Activated CD4-positive, alpha-beta T cell treated with anti-CD3 and anti-CD28 coated beads for 36 hours (primary cell): Measurements from ENCODE around the gene PLEKHG2. TPM values are rescaled to one million over a fixed set of nuclear protein-coding genes. Genes with fewer than 3 reads are reported as not detected.

ENCODE experiments used
- ATAC-seq: fragments of 200-7000 bp; cut with Tn5 transposase; one replicate; pipeline ENCODE4 v1.10.0; 2021; ENCODE audit warnings: mild to moderate bottlenecking, moderate library complexity
- CTCF ChIA-PET: fragments of 350-600 bp; sonication (Branson Sonifier 250); formaldehyde crosslinking; loops from one replicate; lab custom pipeline; 2021; ENCODE audit warnings: antibody characterized with exemption; lab: Charles Lee
- POLR2A ChIA-PET: fragments of 350-600 bp; sonication (Branson Sonifier 250); formaldehyde crosslinking; loops from one replicate; lab custom pipeline; 2021; ENCODE audit warnings: antibody characterized with exemption, inconsistent platforms; lab: Charles Lee
- DNase-seq: peaks from one replicate; pipeline ENCODE4 v3.0.0-alpha.2; 2020
- H3K27ac Mint-ChIP-seq: one replicate; pipeline ENCODE4 v1.8.0; 2021; ENCODE audit warnings: mixed read lengths
- H3K27me3 Mint-ChIP-seq: one replicate; pipeline ENCODE4 v1.8.0; 2021; ENCODE audit warnings: mixed read lengths
- H3K36me3 Mint-ChIP-seq: one replicate; pipeline ENCODE4 v1.8.0; 2021; ENCODE audit warnings: low read depth, mixed read lengths
- H3K4me1 Mint-ChIP-seq: one replicate; pipeline ENCODE4 v1.8.0; 2021; ENCODE audit warnings: mixed read lengths
- H3K4me3 Mint-ChIP-seq: one replicate; pipeline ENCODE4 v1.8.0; 2021; ENCODE audit warnings: mild to moderate bottlenecking, moderate library complexity, mixed read lengths
- H3K9me3 Mint-ChIP-seq: one replicate; pipeline ENCODE4 v1.8.0; 2021; ENCODE audit warnings: low read depth, mixed read lengths
- intact Hi-C, 2 experiments: fragments of 100-400 bp; cut with DNase I in 1 of 2; cut with micrococcal nuclease in 1 of 2; formaldehyde crosslinking; loops; one replicate each; pipeline versions ENCODE4 v1.14.2 to v1.15.1; 2022 to 2024; cut with DNase I, micrococcal nuclease
- total RNA-seq, 2 experiments: library from RNA; stranded (reverse); gene quantifications; one replicate each; pipeline ENCODE4 v1.2.3, GENCODE V29; 2021

The PLEKHG2 gene, protein sequence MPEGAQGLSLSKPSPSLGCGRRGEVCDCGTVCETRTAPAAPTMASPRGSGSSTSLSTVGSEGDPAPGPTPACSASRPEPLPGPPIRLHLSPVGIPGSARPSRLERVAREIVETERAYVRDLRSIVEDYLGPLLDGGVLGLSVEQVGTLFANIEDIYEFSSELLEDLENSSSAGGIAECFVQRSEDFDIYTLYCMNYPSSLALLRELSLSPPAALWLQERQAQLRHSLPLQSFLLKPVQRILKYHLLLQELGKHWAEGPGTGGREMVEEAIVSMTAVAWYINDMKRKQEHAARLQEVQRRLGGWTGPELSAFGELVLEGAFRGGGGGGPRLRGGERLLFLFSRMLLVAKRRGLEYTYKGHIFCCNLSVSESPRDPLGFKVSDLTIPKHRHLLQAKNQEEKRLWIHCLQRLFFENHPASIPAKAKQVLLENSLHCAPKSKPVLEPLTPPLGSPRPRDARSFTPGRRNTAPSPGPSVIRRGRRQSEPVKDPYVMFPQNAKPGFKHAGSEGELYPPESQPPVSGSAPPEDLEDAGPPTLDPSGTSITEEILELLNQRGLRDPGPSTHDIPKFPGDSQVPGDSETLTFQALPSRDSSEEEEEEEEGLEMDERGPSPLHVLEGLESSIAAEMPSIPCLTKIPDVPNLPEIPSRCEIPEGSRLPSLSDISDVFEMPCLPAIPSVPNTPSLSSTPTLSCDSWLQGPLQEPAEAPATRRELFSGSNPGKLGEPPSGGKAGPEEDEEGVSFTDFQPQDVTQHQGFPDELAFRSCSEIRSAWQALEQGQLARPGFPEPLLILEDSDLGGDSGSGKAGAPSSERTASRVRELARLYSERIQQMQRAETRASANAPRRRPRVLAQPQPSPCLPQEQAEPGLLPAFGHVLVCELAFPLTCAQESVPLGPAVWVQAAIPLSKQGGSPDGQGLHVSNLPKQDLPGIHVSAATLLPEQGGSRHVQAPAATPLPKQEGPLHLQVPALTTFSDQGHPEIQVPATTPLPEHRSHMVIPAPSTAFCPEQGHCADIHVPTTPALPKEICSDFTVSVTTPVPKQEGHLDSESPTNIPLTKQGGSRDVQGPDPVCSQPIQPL (N-terminal part only)
- total RNA-seq = 10 to 100 TPM; 46.0 to 65.5 TPM

DNA sequence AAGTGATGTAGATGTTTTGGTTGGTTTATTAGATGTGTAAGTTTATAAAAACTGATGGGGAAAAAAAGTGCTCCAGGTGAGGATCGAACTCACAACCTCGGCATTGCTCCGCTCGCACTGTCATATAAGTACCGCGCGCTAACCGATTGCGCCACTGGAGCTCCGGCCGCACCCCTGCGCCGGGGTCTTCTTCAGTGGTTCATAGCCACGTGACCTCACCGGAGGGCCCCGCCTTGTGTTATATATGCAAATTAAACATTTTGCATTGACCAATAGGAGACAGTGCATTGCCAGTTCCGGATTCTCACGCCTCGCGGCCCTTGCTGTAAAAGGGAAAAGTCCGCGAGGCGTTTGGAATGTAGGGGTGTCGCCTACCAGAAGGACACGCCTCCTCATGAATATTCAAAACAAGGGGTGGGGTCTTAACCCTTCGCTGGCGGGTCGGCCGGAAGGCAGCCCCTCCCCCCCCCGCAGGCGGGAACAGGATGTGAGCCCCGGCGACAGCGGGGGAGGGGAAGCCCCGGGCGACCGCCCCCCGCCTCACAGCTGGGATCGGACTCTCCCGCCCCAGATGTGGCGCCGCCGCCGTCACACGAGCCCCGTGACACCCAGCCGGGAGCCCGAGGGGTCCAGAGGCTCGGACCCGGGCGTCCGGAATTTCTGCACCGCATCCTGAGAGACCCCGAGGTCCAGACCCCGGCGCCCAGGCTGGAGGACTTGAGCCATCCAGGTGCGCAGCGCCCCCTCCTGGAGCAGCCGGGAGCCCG, at the start of gene PLEKHG2:
Gene PLEKHG2, plus strand, starts transcription at position 570 of the 767 bp plus-strand sequence. CDS start 1,418 bp downstream, outside the sequence.
- Mint-ChIP-seq H3K36me3 (peaks cover 36% of the 10 kb centered on the region), H3K27ac (peak within 1 kb of the TSS; percentile 92), H3K9me3 (no peaks in the 10 kb centered on the region), H3K27me3 (no peaks in the 10 kb centered on the region), H3K4me3 (peak within 1 kb of the TSS; percentile 73), H3K4me1 (peaks cover 32% of the 10 kb centered on the region)
- peak; percentile 73 for ATAC-seq
- DNase-seq = peak; percentile 98
- intact Hi-C loops = loop anchor here (1.0 to 2.0 kb wide), 17 partner anchors 10 to 561 kb away; partner anchors contain the start of genes MED29 (in 2 of the 2), PAF1 (in 2 of the 2), SAMD4B (in 2 of the 2) and EID2 (in 1 of the 2)
- ChIA-PET CTCF (interaction anchor here (0.6 to 2.3 kb wide), 13 partner anchors 10 to 84 kb away, joined by 3 to 79 read pairs (median 7); partner anchors contain the start of genes MED29, PAF1 and RPS16), POLR2A (interaction anchor here (0.7 to 2.3 kb wide), 6 partner anchors 10 to 24 kb away, joined by 3 to 22 read pairs (median 8); partner anchors contain the start of genes MED29, PAF1 and RPS16)

DNA sequence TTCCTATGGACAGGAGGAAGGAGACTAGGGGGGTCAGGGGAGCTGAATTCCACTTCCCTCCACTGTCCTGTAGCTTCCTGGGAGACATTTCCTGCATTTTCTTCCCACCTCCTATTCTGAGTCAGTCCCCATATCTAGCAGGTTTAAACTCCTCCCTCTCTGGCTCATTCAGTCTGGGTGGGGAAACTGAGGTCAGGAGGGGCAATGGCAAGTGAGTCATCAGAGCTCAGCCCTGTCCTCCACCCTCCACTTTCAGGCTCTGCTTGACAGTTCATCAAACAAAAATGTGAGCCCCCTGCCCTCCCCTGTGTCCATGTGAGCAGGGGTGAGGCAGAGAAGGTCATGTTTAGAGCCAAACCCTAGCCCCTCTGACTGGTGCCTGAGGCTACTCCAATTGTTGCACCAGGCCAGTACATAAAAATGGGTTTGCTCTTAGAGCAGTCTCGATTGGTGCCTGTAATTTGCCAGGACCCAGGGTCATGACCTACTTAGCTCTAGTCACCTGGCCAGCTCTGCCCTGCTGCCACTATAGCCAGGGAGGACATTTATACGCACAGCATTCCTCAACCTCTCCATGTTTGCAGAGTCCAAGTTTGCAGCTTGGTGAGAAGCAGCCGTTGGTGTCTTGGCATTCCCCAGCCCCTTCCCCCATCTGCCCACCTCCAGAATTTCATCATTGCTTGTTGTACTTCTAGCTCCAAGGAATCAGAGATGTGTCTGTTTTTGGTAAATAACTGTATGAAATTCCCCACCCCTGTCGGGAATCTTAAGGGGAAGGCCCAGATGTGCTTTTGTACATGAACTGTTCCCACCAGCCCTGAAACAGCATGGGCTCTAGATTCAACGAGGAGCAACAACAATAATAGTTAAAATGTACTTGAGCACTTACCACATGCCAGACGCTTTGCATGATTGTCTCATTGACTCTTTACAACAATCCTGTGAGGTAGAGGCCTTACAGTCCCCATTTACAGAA, 49.5 kb upstream of the PLEKHG2 start:
- ChIA-PET CTCF (interaction anchor here (0.9 kb wide), 1 partner anchor 13 kb away, joined by 3 read pairs; no protein-coding TSS in a partner anchor), POLR2A (no interaction called here)
- H3K4me3 Mint-ChIP-seq = no peak overlapping the region
- no peaks in the 10 kb centered on the region for H3K27me3 Mint-ChIP-seq
- H3K4me1 Mint-ChIP-seq = peaks cover 7% of the 10 kb centered on the region
- DNase-seq (no peak), ATAC-seq (no peak)
- peak overlapping the region; percentile 29 for H3K27ac Mint-ChIP-seq
- intact Hi-C loops = no loop called here
- H3K36me3 Mint-ChIP-seq = peaks cover 18% of the 10 kb centered on the region
- H3K9me3 Mint-ChIP-seq = no peaks in the 10 kb centered on the region

DNA sequence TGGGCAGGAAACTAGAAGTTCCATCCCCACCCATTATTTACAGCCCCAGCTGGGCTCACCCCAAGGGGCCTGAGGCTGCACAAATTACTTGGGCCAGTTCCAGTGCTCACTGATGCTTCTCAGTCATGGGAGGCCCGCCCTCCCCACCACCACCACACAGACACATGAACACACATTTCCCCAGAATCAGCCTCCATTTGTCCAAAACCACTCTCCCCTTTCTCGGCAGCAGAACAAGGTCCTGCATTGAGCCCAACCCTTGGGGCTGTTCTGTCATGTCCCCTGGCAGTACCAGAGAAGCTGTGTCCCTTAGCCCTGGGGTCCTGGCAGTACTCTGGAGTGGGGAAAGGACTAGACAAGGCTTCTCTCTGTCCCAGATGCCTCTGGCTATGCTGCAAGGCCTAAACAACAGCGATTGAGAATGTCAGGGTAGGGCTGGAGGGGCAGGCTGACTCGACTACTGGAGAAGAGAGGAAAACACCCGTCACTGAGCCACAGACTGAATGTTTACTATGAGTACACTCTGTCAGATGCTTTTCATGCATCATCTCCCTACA, 48.5 kb upstream of the PLEKHG2 start:
- CTCF ChIA-PET = no interaction called here
- H3K4me3 Mint-ChIP-seq = no peak overlapping the region
- H3K27ac Mint-ChIP-seq = peak overlapping the region; percentile 15

GRCh38 chr19:39365531-39365930, 46.9 kb upstream of the PLEKHG2 start:
- peaks cover 4% of the 10 kb centered on the region for H3K4me1 Mint-ChIP-seq

More for the DNA sequence above, 48.5 kb upstream of the PLEKHG2 start:
- Mint-ChIP-seq H3K36me3 (peaks cover 18% of the 10 kb centered on the region), H3K4me1 (peaks cover 7% of the 10 kb centered on the region), H3K27me3 (no peaks in the 10 kb centered on the region), H3K9me3 (no peaks in the 10 kb centered on the region)
- peak; percentile 17 for DNase-seq
- intact Hi-C loops = no loop called here
- POLR2A ChIA-PET = no interaction called here
- ATAC-seq = peak; percentile 30

GRCh38 chr19:39369200-39369599, 43.3 kb upstream of the PLEKHG2 start:
- Mint-ChIP-seq H3K4me1 (no peaks in the 10 kb centered on the region), H3K4me3 (no peak overlapping the region), H3K9me3 (no peaks in the 10 kb centered on the region), H3K36me3 (peaks cover 24% of the 10 kb centered on the region), H3K27ac (no peak overlapping the region), H3K27me3 (no peaks in the 10 kb centered on the region)
- CTCF ChIA-PET = interaction anchor here (0.6 to 1.2 kb wide), 3 partner anchors 15 to 317 kb away, joined by 3 to 4 read pairs (median 3); no protein-coding TSS in a partner anchor
- no peak for ATAC-seq
- intact Hi-C loops = no loop called here
- no peak for DNase-seq
- POLR2A ChIA-PET = no interaction called here

More at GRCh38 chr19:39365531-39365930, 46.9 kb upstream of the PLEKHG2 start:
- no peak for ATAC-seq
- ChIA-PET CTCF (interaction anchor here (0.7 kb wide), 1 partner anchor 17 kb away, joined by 3 read pairs; no protein-coding TSS in a partner anchor), POLR2A (no interaction called here)
- Mint-ChIP-seq H3K36me3 (peaks cover 18% of the 10 kb centered on the region), H3K27me3 (no peaks in the 10 kb centered on the region), H3K4me3 (no peak overlapping the region), H3K9me3 (no peaks in the 10 kb centered on the region), H3K27ac (no peak overlapping the region)
- intact Hi-C loops = no loop called here
- DNase-seq = no peak

GRCh38 chr19:39370735-39371134, 41.7 kb upstream of the PLEKHG2 start:
- Mint-ChIP-seq H3K27me3 (no peaks in the 10 kb centered on the region), H3K4me1 (no peaks in the 10 kb centered on the region), H3K27ac (peak overlapping the region; percentile 43), H3K36me3 (peaks cover 24% of the 10 kb centered on the region), H3K9me3 (no peaks in the 10 kb centered on the region), H3K4me3 (no peak overlapping the region)
- no peak for DNase-seq
- intact Hi-C loops = no loop called here
- CTCF ChIA-PET = interaction anchor here (1.0 kb wide), 1 partner anchor 15 kb away, joined by 4 read pairs; no protein-coding TSS in a partner anchor
- ATAC-seq = no peak
- POLR2A ChIA-PET = no interaction called here

DNA sequence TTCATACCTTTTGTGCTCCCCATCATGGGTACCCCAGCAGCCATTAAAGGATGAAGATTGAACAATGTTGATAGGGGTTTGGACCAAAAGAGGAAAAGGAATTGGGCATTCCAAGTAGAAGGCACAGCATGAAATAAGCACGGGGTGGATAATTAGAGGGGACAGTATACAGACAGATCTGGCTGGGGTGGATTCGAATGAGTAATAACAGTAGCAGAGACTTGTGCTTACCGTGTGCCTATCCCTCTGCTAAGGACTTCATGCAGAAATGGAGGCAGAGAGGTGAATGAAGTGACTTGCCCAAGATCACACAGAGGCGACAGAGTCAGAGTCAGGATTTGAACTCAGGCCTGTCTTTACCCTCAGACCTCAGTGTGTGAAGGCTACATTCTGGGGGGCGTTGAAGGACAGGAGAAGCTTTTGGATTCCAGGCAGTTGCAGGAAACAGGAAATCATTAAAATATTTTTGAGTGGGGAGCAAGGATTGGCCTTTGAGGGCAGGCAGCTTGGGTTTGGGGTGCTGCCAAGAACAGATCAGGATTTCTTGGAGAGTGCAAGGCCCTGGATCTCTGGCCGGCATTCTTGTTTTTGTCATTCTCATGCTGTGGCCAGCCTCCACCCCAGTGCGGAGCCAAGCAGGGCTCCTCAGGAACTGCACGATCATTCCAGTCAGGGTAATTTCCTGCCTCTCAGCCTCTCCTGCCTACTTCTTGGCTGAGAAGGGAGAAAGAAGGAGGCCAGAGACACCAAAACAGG, 40.2 kb upstream of the PLEKHG2 start:
- POLR2A ChIA-PET = no interaction called here
- peak overlapping the region; percentile 60 for H3K27ac Mint-ChIP-seq
- CTCF ChIA-PET = interaction anchor here (0.6 kb wide), 1 partner anchor 22 kb away, joined by 3 read pairs; no protein-coding TSS in a partner anchor
- no peaks in the 10 kb centered on the region for H3K9me3 Mint-ChIP-seq
- H3K4me1 Mint-ChIP-seq = no peaks in the 10 kb centered on the region
- no peak for DNase-seq
- intact Hi-C loops = no loop called here
- H3K27me3 Mint-ChIP-seq = no peaks in the 10 kb centered on the region
- ATAC-seq = no peak
- H3K4me3 Mint-ChIP-seq = no peak overlapping the region
- H3K36me3 Mint-ChIP-seq = peaks cover 34% of the 10 kb centered on the region

GRCh38 chr19:39372941-39373340, 39.5 kb upstream of the PLEKHG2 start:
- Mint-ChIP-seq H3K4me3 (no peak overlapping the region), H3K27me3 (no peaks in the 10 kb centered on the region), H3K36me3 (peaks cover 37% of the 10 kb centered on the region), H3K27ac (no peak overlapping the region), H3K9me3 (no peaks in the 10 kb centered on the region), H3K4me1 (no peaks in the 10 kb centered on the region)
- ChIA-PET CTCF (no interaction called here), POLR2A (no interaction called here)
- DNase-seq = no peak
- intact Hi-C loops = no loop called here
- no peak for ATAC-seq

DNA sequence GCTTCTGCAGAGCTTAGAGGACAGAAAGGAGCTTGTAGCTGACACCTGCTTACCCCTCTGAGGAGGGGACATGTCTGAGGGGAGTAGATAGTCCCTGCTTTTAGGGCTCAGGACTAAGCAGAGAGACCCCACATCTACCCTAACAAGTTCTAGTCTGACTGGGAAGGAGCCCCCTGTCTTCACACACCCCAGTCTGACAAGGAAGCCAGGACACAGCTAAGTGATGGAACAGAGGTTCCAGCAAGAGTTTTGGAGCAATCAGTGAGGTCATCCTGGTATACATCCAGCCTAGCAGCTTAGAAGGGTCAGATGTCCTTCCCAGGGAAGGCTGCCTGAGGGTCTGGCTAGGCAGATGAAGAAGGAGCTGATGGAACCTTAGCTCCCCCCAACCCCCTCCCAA, 36.5 kb upstream of the PLEKHG2 start:
- no peak for ATAC-seq
- DNase-seq = no peak
- peaks cover 31% of the 10 kb centered on the region for H3K36me3 Mint-ChIP-seq
- H3K9me3 Mint-ChIP-seq = no peaks in the 10 kb centered on the region
- H3K4me1 Mint-ChIP-seq = no peaks in the 10 kb centered on the region
- no peaks in the 10 kb centered on the region for H3K27me3 Mint-ChIP-seq
- no peak overlapping the region for H3K4me3 Mint-ChIP-seq
- POLR2A ChIA-PET = no interaction called here
- intact Hi-C loops = no loop called here
- CTCF ChIA-PET = interaction anchor here (1.1 kb wide), 1 partner anchor 13 kb away, joined by 3 read pairs; no protein-coding TSS in a partner anchor
- no peak overlapping the region for H3K27ac Mint-ChIP-seq
